A673 (cell line): Measurements from ENCODE around the gene PCDHA2. TPM values are rescaled to one million over a fixed set of nuclear protein-coding genes. Genes with fewer than 3 reads are reported as not detected.
A peak's percentile ranks its signal among the peaks of the same experiment; 100 is the strongest.
"Not testable (repeated sequence)": the region's sequence is repeated elsewhere in the genome, so short reads cannot be mapped to it uniquely, and the experiment has no call there.

ENCODE experiments used
- BruUV-seq: library from RNA; stranded (reverse); fragments of 400-500 nt; replicated peaks from 2 replicates; lab custom pipeline; 2021; lab: Mats Ljungman, UMichigan
- CTCF ChIA-PET: fragments of 300-600 bp; sonication (Branson Sonifier 250); formaldehyde crosslinking; loops from one replicate; lab custom pipeline; 2022; ENCODE audit warnings: antibody characterized with exemption; lab: Charles Lee
- POLR2A ChIA-PET: fragments of 300-600 bp; sonication (Branson Sonifier 250); formaldehyde crosslinking; loops from one replicate; lab custom pipeline; 2022; ENCODE audit warnings: antibody characterized with exemption; ENCODE audit not compliant: low non-redundant PET; lab: Charles Lee
- DNase-seq: peaks from one replicate; pipeline ENCODE4 v3.0.0-alpha.2; 2015; ENCODE audit warnings: low spot score
- H3K27ac ChIP-seq: fragments of 200-600 bp; sonication (generic); 2 replicates; pipeline ENCODE4 v1.5.1; 2016; ENCODE audit warnings: mixed run types, low read depth, mild to moderate bottlenecking, mixed read lengths, antibody characterized with exemption, low read length; ENCODE audit not compliant: poor library complexity, severe bottlenecking
- H3K27me3 ChIP-seq: fragments of 200-600 bp; sonication (generic); replicated peaks from 2 replicates; pipeline ENCODE4 v1.6.1; 2017; ENCODE audit warnings: mixed run types, low read depth, mild to moderate bottlenecking, mixed read lengths, antibody characterized with exemption, low read length; ENCODE audit not compliant: insufficient read depth, poor library complexity
- H3K36me3 ChIP-seq: fragments of 200-600 bp; sonication (generic); 2 replicates; pipeline ENCODE4 v1.6.1; 2016; ENCODE audit warnings: mixed run types, mild to moderate bottlenecking, mixed read lengths, antibody characterized with exemption, low read length; ENCODE audit not compliant: insufficient read depth, poor library complexity, severe bottlenecking
- H3K4me1 ChIP-seq: fragments of 200-600 bp; sonication (generic); 2 replicates; pipeline ENCODE4 v1.6.1; 2017; ENCODE audit warnings: mixed run types, mild to moderate bottlenecking, mixed read lengths, antibody characterized with exemption, low read length; ENCODE audit not compliant: insufficient read depth, poor library complexity, severe bottlenecking
- H3K4me3 ChIP-seq: fragments of 200-600 bp; sonication (generic); 2 replicates; pipeline ENCODE4 v1.5.1; 2016; ENCODE audit warnings: low read depth, mixed run types, mild to moderate bottlenecking, mixed read lengths, low read length; ENCODE audit not compliant: poor library complexity, severe bottlenecking
- H3K9me3 ChIP-seq: fragments of 200-600 bp; sonication (generic); 2 replicates; pipeline ENCODE4 v1.6.1; 2016; ENCODE audit warnings: mixed run types, low read depth, mild to moderate bottlenecking, mixed read lengths, antibody characterized with exemption, low read length; ENCODE audit not compliant: poor library complexity, severe bottlenecking
- EZH2 ChIP-seq: fragments of 200-600 bp; sonication (generic); IDR thresholded peaks from 2 replicates; pipeline ENCODE4 v1.6.1; 2017; ENCODE audit warnings: borderline replicate concordance, low read depth, mild to moderate bottlenecking, mixed read lengths, antibody characterized with exemption, low read length; ENCODE audit not compliant: poor library complexity, severe bottlenecking
- intact Hi-C: fragments of 100-400 bp; cut with micrococcal nuclease; formaldehyde crosslinking; loops from one replicate; pipeline ENCODE4 v1.10.0; 2022; ENCODE audit not compliant: unreplicated experiment
- total RNA-seq: library from RNA; stranded (reverse); gene quantifications from 2 replicates; pipeline ENCODE4 v1.2.3, GENCODE V29; 2021
- TF ChIP-seq, protein P1 (sequence below): fragments of 300-800, 200-600 bp; sonication (generic); conservative IDR thresholded peaks from 2 replicates; pipeline ENCODE4 v1.5.1; 2017; ENCODE audit warnings: low read depth, mild to moderate bottlenecking, antibody characterized with exemption, low read length, moderate library complexity, mixed read lengths

The PCDHA2 gene
- total RNA-seq, 1 experiment from 2014 or later = 0.06 TPM

DNA sequence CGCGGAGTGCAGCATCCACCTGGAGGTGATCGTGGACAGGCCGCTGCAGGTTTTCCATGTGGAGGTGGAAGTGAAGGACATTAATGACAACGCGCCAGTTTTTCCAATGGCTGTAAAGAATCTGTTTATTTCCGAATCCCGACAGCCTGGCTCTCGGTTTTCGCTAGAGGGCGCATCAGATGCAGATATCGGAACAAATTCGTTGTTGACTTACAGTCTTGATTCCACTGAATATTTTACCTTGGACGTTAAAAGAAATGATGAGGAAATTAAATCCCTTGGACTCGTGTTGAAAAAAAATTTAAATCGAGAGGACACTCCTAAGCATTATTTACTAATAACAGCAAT, 6.8 kb downstream of the PCDHA2 start:
- H3K4me1 ChIP-seq = no peaks in the 10 kb centered on the region
- no peaks in the 10 kb centered on the region for H3K36me3 ChIP-seq
- no TSS peak for BruUV-seq
- peaks cover 17% of the 10 kb centered on the region for H3K9me3 ChIP-seq
- peak overlapping the region; percentile 25 for H3K27ac ChIP-seq
- intact Hi-C loops = no loop called here
- peak; percentile 57 for DNase-seq
- H3K27me3 ChIP-seq = no peaks in the 10 kb centered on the region
- POLR2A ChIA-PET = no interaction called here
- CTCF ChIA-PET = no interaction called here
- peak overlapping the region; percentile 51 for H3K4me3 ChIP-seq
- TF ChIP-seq EZH2 = no peak
- TF ChIP-seq, protein P1, sequence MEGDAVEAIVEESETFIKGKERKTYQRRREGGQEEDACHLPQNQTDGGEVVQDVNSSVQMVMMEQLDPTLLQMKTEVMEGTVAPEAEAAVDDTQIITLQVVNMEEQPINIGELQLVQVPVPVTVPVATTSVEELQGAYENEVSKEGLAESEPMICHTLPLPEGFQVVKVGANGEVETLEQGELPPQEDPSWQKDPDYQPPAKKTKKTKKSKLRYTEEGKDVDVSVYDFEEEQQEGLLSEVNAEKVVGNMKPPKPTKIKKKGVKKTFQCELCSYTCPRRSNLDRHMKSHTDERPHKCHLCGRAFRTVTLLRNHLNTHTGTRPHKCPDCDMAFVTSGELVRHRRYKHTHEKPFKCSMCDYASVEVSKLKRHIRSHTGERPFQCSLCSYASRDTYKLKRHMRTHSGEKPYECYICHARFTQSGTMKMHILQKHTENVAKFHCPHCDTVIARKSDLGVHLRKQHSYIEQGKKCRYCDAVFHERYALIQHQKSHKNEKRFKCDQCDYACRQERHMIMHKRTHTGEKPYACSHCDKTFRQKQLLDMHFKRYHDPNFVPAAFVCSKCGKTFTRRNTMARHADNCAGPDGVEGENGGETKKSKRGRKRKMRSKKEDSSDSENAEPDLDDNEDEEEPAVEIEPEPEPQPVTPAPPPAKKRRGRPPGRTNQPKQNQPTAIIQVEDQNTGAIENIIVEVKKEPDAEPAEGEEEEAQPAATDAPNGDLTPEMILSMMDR = peak; percentile 65

DNA sequence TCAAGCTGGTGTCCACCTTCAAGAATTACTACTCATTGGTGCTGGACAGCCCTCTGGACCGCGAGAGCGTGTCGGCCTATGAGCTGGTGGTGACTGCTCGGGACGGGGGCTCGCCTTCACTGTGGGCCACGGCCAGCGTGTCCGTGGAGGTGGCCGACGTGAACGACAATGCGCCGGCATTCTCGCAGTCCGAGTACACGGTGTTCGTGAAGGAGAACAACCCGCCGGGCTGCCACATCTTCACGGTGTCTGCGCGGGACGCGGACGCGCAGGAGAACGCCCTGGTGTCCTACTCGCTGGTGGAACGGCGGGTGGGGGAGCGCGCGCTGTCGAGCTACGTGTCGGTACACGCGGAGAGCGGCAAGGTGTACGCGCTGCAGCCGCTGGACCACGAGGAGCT, 7.7 kb downstream of the PCDHA2 start:
- H3K36me3 ChIP-seq, DNase-seq, BruUV-seq, CTCF ChIA-PET, H3K4me1 ChIP-seq, H3K27me3 ChIP-seq, intact Hi-C loops, POLR2A ChIA-PET, H3K4me3 ChIP-seq, H3K27ac ChIP-seq: not testable (repeated sequence)
- peaks cover 17% of the 10 kb centered on the region for H3K9me3 ChIP-seq

DNA sequence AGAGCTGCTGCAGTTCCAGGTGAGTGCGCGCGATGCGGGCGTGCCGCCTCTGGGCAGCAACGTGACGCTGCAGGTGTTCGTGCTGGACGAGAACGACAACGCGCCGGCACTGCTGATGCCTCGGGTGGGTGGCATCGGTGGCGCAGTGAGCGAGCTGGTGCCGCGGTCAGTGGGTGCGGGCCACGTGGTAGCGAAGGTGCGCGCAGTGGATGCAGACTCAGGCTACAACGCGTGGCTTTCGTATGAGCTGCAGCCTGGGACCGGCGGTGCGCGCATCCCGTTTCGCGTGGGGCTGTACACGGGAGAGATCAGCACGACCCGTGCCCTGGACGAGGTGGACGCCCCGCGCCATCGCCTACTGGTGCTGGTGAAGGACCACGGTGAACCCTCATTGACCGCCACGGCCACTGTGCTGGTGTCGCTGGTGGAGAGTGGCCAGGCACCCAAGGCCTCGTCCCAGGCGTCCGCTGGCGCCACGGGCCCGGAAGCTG, 8.2 kb downstream of the PCDHA2 start:
- Histone ChIP-seq H3K9me3 (peaks cover 20% of the 10 kb centered on the region), H3K36me3 (no peaks in the 10 kb centered on the region), H3K27me3 (no peaks in the 10 kb centered on the region), H3K4me3 (no peak overlapping the region), H3K4me1 (no peaks in the 10 kb centered on the region), H3K27ac (no peak overlapping the region)
- no TSS peak for BruUV-seq
- CTCF ChIA-PET = no interaction called here
- POLR2A ChIA-PET = no interaction called here
- intact Hi-C loops = no loop called here
- TF ChIP-seq EZH2 = no peak
- TF ChIP-seq, protein P1 = no peak
- DNase-seq = no peak
